NCI-H2196 (cell line): ENCODE data around the gene GRB10.
"Not testable (repeated sequence)": the region's sequence is repeated elsewhere in the genome, so short reads cannot be mapped to it uniquely, and the experiment has no call there.

Experiments
- DNase-seq: peaks from one replicate; lab custom pipeline; 2025; ENCODE audit not compliant: unreplicated experiment; lab: John Stamatoyannopoulos, UW

GRB10 gene

GRCh38 chr7:50745336-50745735, 37.4 kb downstream of the GRB10 start:
- DNase-seq = no peak

GRCh38 chr7:50743893-50744292, 38.8 kb downstream of the GRB10 start:
- no peak for DNase-seq

GRCh38 chr7:50743016-50743415, 39.7 kb downstream of the GRB10 start:
- no peak for DNase-seq

GRCh38 chr7:50742401-50742800, 40.3 kb downstream of the GRB10 start:
- no peak for DNase-seq

- no peak for DNase-seq
These were observed 42.8 kb downstream of the GRB10 start for GRCh38 chr7:50739744-50740435.

- no peak for DNase-seq
These were observed 43.8 kb downstream of the GRB10 start for GRCh38 chr7:50738932-50739331.

- not testable (repeated sequence) for DNase-seq
These were observed 46.9 kb downstream of the GRB10 start for GRCh38 chr7:50735836-50736235.

- DNase-seq = no peak
These were observed 47.4 kb downstream of the GRB10 start for GRCh38 chr7:50735333-50735732.

- no peak for DNase-seq
These were observed 48.5 kb downstream of the GRB10 start for GRCh38 chr7:50734246-50734645.

- DNase-seq = no peak
These were observed 49.1 kb downstream of the GRB10 start for GRCh38 chr7:50733552-50733951.

GRCh38 chr7:50731703-50732582, 50.8 kb downstream of the GRB10 start:
- no peak for DNase-seq

- no peak for DNase-seq
These were observed 52.0 kb downstream of the GRB10 start for GRCh38 chr7:50730446-50731400.

GRCh38 chr7:50729962-50730361, 52.7 kb downstream of the GRB10 start:
- no peak for DNase-seq

- no peak for DNase-seq
These were observed 54.5 kb downstream of the GRB10 start for GRCh38 chr7:50728184-50728583.

- DNase-seq = no peak
These were observed 55.0 kb downstream of the GRB10 start for GRCh38 chr7:50727711-50728110.

GRCh38 chr7:50727072-50727471, 55.6 kb downstream of the GRB10 start:
- DNase-seq = no peak

- no peak for DNase-seq
These were observed 56.9 kb downstream of the GRB10 start for GRCh38 chr7:50725774-50726173.

GRCh38 chr7:50724526-50725520, 57.9 kb downstream of the GRB10 start:
- no peak for DNase-seq

GRCh38 chr7:50723888-50724287, 58.8 kb downstream of the GRB10 start:
- DNase-seq = no peak

- DNase-seq = no peak
These were observed 59.5 kb downstream of the GRB10 start for GRCh38 chr7:50723173-50723572.
